Endothelial cell of umbilical vein (primary cell): Measurements from ENCODE around the gene BBS10. TPM values are rescaled to one million over a fixed set of nuclear protein-coding genes. Genes with fewer than 3 reads are reported as not detected.

Experiments used
- BruUV-seq: library from RNA; stranded (reverse); fragments of 400-500 nt; replicated peaks from 2 replicates; lab custom pipeline; 2021; lab: Mats Ljungman, UMichigan
- CTCF ChIA-PET: fragments of 300-600, 350-600 bp; sonication (Branson Sonifier 250); formaldehyde crosslinking; loops from one replicate; lab custom pipeline; 2021; ENCODE audit warnings: antibody characterized with exemption, inconsistent platforms; lab: Charles Lee
- POLR2A ChIA-PET: fragments of 300-600, 350-600 bp; sonication (Branson Sonifier 250); formaldehyde crosslinking; loops from one replicate; lab custom pipeline; 2021; ENCODE audit warnings: antibody characterized with exemption, inconsistent platforms; lab: Charles Lee
- DNase-seq: peaks from one replicate; pipeline ENCODE4 v3.0.0-alpha.2; 2011; ENCODE audit warnings: low read depth, low spot score
- FAIRE-seq: peaks from 2 replicates; lab custom pipeline; 2011; peaks lifted over from hg19 to GRCh38; lab: Jason Lieb, UNC
- H2AFZ ChIP-seq: 2 replicates; pipeline ENCODE4 v1.6.0; 2012; ENCODE audit warnings: low read depth, low read length, control low read depth, inconsistent platforms
- H3K27ac ChIP-seq: 2 replicates; pipeline ENCODE4 v1.5.1; 2011; ENCODE audit warnings: low read depth, mild to moderate bottlenecking, control low read depth, low read length, moderate library complexity; ENCODE audit not compliant: insufficient read depth
- H3K27me3 ChIP-seq, 2 experiments: 2 replicates each; pipeline versions ENCODE4 v1.6.0 to v1.6.1; 2011; ENCODE audit warnings: low read length in 2 of 2, mixed read lengths in 1 of 2; ENCODE audit not compliant: control insufficient read depth in 2 of 2, insufficient read depth in 2 of 2
- H3K36me3 ChIP-seq, 2 experiments: 2 replicates in 1 of 2; 3 replicates in 1 of 2; pipeline ENCODE4 v1.5.1; 2011; ENCODE audit warnings: low read length in 2 of 2, mild to moderate bottlenecking in 1 of 2, moderate library complexity in 1 of 2; ENCODE audit not compliant: control insufficient read depth in 2 of 2, insufficient read depth in 2 of 2; ENCODE audit errors: extremely low read depth in 1 of 2
- H3K4me1 ChIP-seq: 3 replicates; pipeline ENCODE4 v1.5.1; 2011; ENCODE audit warnings: mild to moderate bottlenecking, low read length; ENCODE audit not compliant: control insufficient read depth, insufficient read depth; ENCODE audit errors: extremely low read depth
- H3K4me2 ChIP-seq: 2 replicates; pipeline ENCODE4 v1.6.1; 2011; ENCODE audit warnings: low read length, control low read depth, mixed read lengths; ENCODE audit not compliant: insufficient read depth
- H3K4me3 ChIP-seq, 3 experiments: fragments of 200-600 bp in 1 of 3; sonication (generic), shearing (Covaris generic) in 1 of 3; replicated peaks in 1 of 3; 2 replicates each; pipeline ENCODE4 v1.5.1; 2011 to 2016; ENCODE audit warnings: control low read depth in 3 of 3, low read length in 3 of 3, mild to moderate bottlenecking in 2 of 3, inconsistent platforms in 1 of 3, low read depth in 1 of 3, moderate library complexity in 1 of 3; ENCODE audit not compliant: insufficient read depth in 1 of 3
- H3K79me2 ChIP-seq: 2 replicates; pipeline ENCODE4 v1.6.0; 2012; ENCODE audit warnings: low read length, inconsistent platforms; ENCODE audit not compliant: control insufficient read depth, insufficient read depth
- H3K9ac ChIP-seq: replicated peaks from 2 replicates; pipeline ENCODE3; 2011; ENCODE audit warnings: low read length, control low read depth; ENCODE audit not compliant: insufficient read depth; ENCODE audit errors: extremely low read depth
- H3K9me1 ChIP-seq: replicated peaks from 3 replicates; pipeline ENCODE4 v1.6.0; 2011; ENCODE audit warnings: mild to moderate bottlenecking, low read length; ENCODE audit not compliant: control insufficient read depth, insufficient read depth; ENCODE audit errors: extremely low read depth
- H3K9me3 ChIP-seq: replicated peaks from 2 replicates; pipeline ENCODE4 v1.5.1; 2012; ENCODE audit warnings: low read length, inconsistent platforms; ENCODE audit not compliant: control insufficient read depth, insufficient read depth
- H4K20me1 ChIP-seq: replicated peaks from 2 replicates; pipeline ENCODE3; 2011; ENCODE audit warnings: mild to moderate bottlenecking, low read length; ENCODE audit not compliant: control insufficient read depth, insufficient read depth; ENCODE audit errors: extremely low read depth
- CTCF ChIP-seq, 2 donors: IDR thresholded peaks; 1 replicate in 1 of 2; 2 replicates in 1 of 2; pipeline ENCODE4 v1.5.1; 2011; ENCODE audit warnings: low read length in 2 of 2, mild to moderate bottlenecking in 2 of 2, moderate library complexity in 2 of 2, control low read depth in 1 of 2, inconsistent platforms in 1 of 2, low read depth in 1 of 2; ENCODE audit not compliant: insufficient read depth in 1 of 2; ENCODE audit errors: extremely low read depth in 1 of 2
- EZH2 ChIP-seq: IDR thresholded peaks from 2 replicates; pipeline ENCODE4 v1.6.1; 2012; ENCODE audit warnings: borderline replicate concordance, low read depth, mild to moderate bottlenecking, moderate library complexity, low read length, inconsistent platforms; ENCODE audit not compliant: severe bottlenecking
- FOS ChIP-seq: IDR thresholded peaks from 2 replicates; pipeline ENCODE4 v1.6.1; 2011; ENCODE audit warnings: mild to moderate bottlenecking, low read length, moderate library complexity, borderline replicate concordance; ENCODE audit not compliant: insufficient read depth
- GATA2 ChIP-seq: IDR thresholded peaks from 2 replicates; pipeline ENCODE4 v1.7.0; 2011; ENCODE audit warnings: low read depth, mild to moderate bottlenecking, moderate library complexity, mixed read lengths, low read length; ENCODE audit not compliant: insufficient read length, insufficient read depth
- JUN ChIP-seq: IDR thresholded peaks from 2 replicates; pipeline ENCODE4 v1.6.1; 2011; ENCODE audit warnings: borderline replicate concordance, low read depth; ENCODE audit not compliant: insufficient read length, insufficient read depth
- MAX ChIP-seq: IDR thresholded peaks from 2 replicates; pipeline ENCODE4 v1.6.1; 2011; ENCODE audit not compliant: insufficient read depth, insufficient read length
- MYC ChIP-seq: IDR thresholded peaks from one replicate; pipeline ENCODE4 v1.6.1; 2011; ENCODE audit warnings: mild to moderate bottlenecking, low read depth, low read length
- POLR2A ChIP-seq: IDR thresholded peaks from 2 replicates; pipeline ENCODE4 v1.6.1; 2012; ENCODE audit warnings: low read depth, mild to moderate bottlenecking, control low read depth, low read length
- POLR2AphosphoS5 ChIP-seq: IDR thresholded peaks from 2 replicates; pipeline ENCODE4 v1.6.1; 2012; ENCODE audit warnings: low read depth, mild to moderate bottlenecking, control low read depth, low read length, moderate library complexity; ENCODE audit not compliant: insufficient read depth
- dilution Hi-C: fragments of 300-500 bp; cut with MboI; formaldehyde crosslinking; loops from one replicate; pipeline ENCODE4 v1.15.0; 2019; ENCODE audit warnings: low sequenced_read_pairs; ENCODE audit not compliant: extremely low pct_ligation_motif_present
- intact Hi-C: fragments of 100-400 bp; cut with micrococcal nuclease; formaldehyde crosslinking; loops from one replicate; pipeline ENCODE4 v1.10.0; 2022
- polyA plus RNA-seq, 4 experiments: library from polyadenylated mRNA; depleted of rRNA in 3 of 4; stranded (reverse) in 3 of 4; unstranded in 1 of 4; fragments of >200 nt; gene quantifications; 2 replicates each; pipeline versions ENCODE4 v1.2.1 to v1.2.3, GENCODE V29; 2011 to 2012; ENCODE audit warnings: missing spikeins in 1 of 4
- total RNA-seq: library from RNA; stranded (reverse); gene quantifications from 2 replicates; pipeline ENCODE4 v1.2.3, GENCODE V29; 2021

BBS10 gene
- total and polyA plus RNA-seq, 2 donors (not counting 3 experiments of a cell fraction or from before 2014, with no cell fraction given): 3.4 to 7.8 TPM

GRCh38 chr12:76317976-76318375 is 30.2 kb downstream of the BBS10 start:
- FAIRE-seq (no peak), DNase-seq (no peak)
- Histone ChIP-seq H4K20me1 (no peaks in the 10 kb centered on the region), H3K9me3 (no peaks in the 10 kb centered on the region), H3K79me2 (no peaks in the 10 kb centered on the region), H3K4me3 (no peak overlapping the region), H3K4me1 (no peaks in the 10 kb centered on the region), H3K9me1 (peaks cover 2% of the 10 kb centered on the region), H3K9ac (no peak overlapping the region), H3K36me3 (no peaks in the 10 kb centered on the region), H3K27ac (no peak overlapping the region), H3K27me3 (no peaks in the 10 kb centered on the region), H2AFZ (no peak overlapping the region), H3K4me2 (no peak overlapping the region)
- no peak for TF ChIP-seq FOS
- ChIA-PET CTCF (interaction anchor here (1.1 to 1.2 kb wide), 3 partner anchors 9 to 29 kb away, joined by 3 to 7 read pairs (median 5); no protein-coding TSS in a partner anchor), POLR2A (no interaction called here)
- intact Hi-C loops (no loop called here), dilution Hi-C loops (no loop called here)
- no TSS peak for BruUV-seq

GRCh38 chr12:76316468-76316867 is 31.7 kb downstream of the BBS10 start:
- Histone ChIP-seq H3K9me1 (peaks cover 2% of the 10 kb centered on the region), H3K9ac (no peak overlapping the region), H2AFZ (no peak overlapping the region), H3K27me3 (no peaks in the 10 kb centered on the region), H3K4me2 (no peak overlapping the region), H3K79me2 (no peaks in the 10 kb centered on the region), H4K20me1 (no peaks in the 10 kb centered on the region), H3K27ac (no peak overlapping the region), H3K9me3 (no peaks in the 10 kb centered on the region), H3K4me3 (no peak overlapping the region), H3K36me3 (no peaks in the 10 kb centered on the region), H3K4me1 (no peaks in the 10 kb centered on the region)
- DNase-seq (no peak), FAIRE-seq (no peak)
- TF ChIP-seq JUN (no peak), POLR2AphosphoS5 (no peak), MAX (no peak), CTCF (IDR thresholded peaks at IDR 0.05; ENCODE audit: extremely low read depth in 1 of 2, insufficient read depth in 1 of 2, low read depth in 1 of 2, low read length in 2 of 2) (no peak), EZH2 (no peak), MYC (no peak), GATA2 (no peak), POLR2A (no peak), FOS (no peak)
- dilution Hi-C loops: no loop called here
- ChIA-PET POLR2A (no interaction called here), CTCF (interaction anchor here (1.1 to 1.8 kb wide), 2 partner anchors 11 to 13 kb away, joined by 4 read pairs; no protein-coding TSS in a partner anchor)
- intact Hi-C loops: no loop called here
- no TSS peak for BruUV-seq
